ENCODE data around the gene TNS3. TPM values are rescaled to one million over a fixed set of nuclear protein-coding genes. Genes with fewer than 3 reads are reported as not detected.

TNS3 gene
- total and polyA plus RNA-seq, 2 of the 13 experiments (the other 11 are each of a cell fraction or from before 2014, with no cell fraction given), result 52.9 to 55.7 TPM

- TF ChIP-seq ARID5B (CRISPR knock-in tag; IDR thresholded peaks at IDR 0.05) (peak; percentile 61), TFAP4 (IDR thresholded peaks at IDR 0.05; ENCODE audit: borderline replicate concordance, low read depth) (0 out of 2 replicates have a peak, but pooled peaks have one; percentile 15), PRDM10 (CRISPR knock-in tag; IDR thresholded peaks at IDR 0.05; ENCODE audit: low read depth) (peak; percentile 75; the same call in 1 of the 2 replicates), MIER3 (CRISPR knock-in tag; IDR thresholded peaks at IDR 0.05; ENCODE audit: borderline replicate concordance) (peak; percentile 40; the same call in 1 of the 2 replicates), SIX1 (CRISPR knock-in tag; IDR thresholded peaks at IDR 0.05; ENCODE audit: borderline replicate concordance) (0 out of 2 replicates have a peak, but pooled peaks have one; percentile 33), ZNF263 (CRISPR knock-in tag; IDR thresholded peaks at IDR 0.05) (peak; percentile 69), ZNF678 (CRISPR knock-in tag; IDR thresholded peaks at IDR 0.05) (no peak), THRA (CRISPR knock-in tag; IDR thresholded peaks at IDR 0.05; ENCODE audit: borderline replicate concordance) (peak; percentile 43; the same call in 1 of the 2 replicates)
- TF ChIP-seq, protein P1, sequence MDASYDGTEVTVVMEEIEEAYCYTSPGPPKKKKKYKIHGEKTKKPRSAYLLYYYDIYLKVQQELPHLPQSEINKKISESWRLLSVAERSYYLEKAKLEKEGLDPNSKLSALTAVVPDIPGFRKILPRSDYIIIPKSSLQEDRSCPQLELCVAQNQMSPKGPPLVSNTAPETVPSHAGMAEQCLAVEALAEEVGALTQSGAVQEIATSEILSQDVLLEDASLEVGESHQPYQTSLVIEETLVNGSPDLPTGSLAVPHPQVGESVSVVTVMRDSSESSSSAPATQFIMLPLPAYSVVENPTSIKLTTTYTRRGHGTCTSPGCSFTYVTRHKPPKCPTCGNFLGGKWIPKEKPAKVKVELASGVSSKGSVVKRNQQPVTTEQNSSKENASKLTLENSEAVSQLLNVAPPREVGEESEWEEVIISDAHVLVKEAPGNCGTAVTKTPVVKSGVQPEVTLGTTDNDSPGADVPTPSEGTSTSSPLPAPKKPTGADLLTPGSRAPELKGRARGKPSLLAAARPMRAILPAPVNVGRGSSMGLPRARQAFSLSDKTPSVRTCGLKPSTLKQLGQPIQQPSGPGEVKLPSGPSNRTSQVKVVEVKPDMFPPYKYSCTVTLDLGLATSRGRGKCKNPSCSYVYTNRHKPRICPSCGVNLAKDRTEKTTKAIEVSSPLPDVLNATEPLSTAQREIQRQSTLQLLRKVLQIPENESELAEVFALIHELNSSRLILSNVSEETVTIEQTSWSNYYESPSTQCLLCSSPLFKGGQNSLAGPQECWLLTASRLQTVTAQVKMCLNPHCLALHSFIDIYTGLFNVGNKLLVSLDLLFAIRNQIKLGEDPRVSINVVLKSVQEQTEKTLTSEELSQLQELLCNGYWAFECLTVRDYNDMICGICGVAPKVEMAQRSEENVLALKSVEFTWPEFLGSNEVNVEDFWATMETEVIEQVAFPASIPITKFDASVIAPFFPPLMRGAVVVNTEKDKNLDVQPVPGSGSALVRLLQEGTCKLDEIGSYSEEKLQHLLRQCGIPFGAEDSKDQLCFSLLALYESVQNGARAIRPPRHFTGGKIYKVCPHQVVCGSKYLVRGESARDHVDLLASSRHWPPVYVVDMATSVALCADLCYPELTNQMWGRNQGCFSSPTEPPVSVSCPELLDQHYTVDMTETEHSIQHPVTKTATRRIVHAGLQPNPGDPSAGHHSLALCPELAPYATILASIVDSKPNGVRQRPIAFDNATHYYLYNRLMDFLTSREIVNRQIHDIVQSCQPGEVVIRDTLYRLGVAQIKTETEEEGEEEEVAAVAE (CRISPR knock-in tag; IDR thresholded peaks at IDR 0.05; ENCODE audit: borderline replicate concordance), result peak; percentile 92
Measured at GRCh38 chr7:47539398-47540052, 42.4 kb downstream of the TNS3 start (continued).

Data from HepG2 (cell line).